Body of pancreas (tissue), 4 donors: Measurements from ENCODE around the gene ADIPOQ.

Experiments
- POLR2A ChIP-seq, 3 donors: fragments of 450-650 bp; IDR thresholded peaks; one replicate each; pipeline ENCODE4 v1.6.1; 2016; ENCODE audit warnings: antibody characterized with exemption in 3 of 3, mild to moderate bottlenecking in 2 of 3
- TF ChIP-seq, protein P1 (sequence below), 7 experiments: fragments of 450-650 bp in 4 of 7; fragments of 200-600 bp in 3 of 7; sonication (generic) in 3 of 7; IDR thresholded peaks; one replicate each; pipeline ENCODE4 v1.5.1; 2016 to 2019; ENCODE audit warnings: antibody characterized with exemption in 7 of 7

GRCh38 chr3:186800285-186800684, 42.2 kb upstream of the ADIPOQ start:
- no peak for TF ChIP-seq POLR2A (IDR thresholded peaks at IDR 0.05)
- TF ChIP-seq, protein P1, sequence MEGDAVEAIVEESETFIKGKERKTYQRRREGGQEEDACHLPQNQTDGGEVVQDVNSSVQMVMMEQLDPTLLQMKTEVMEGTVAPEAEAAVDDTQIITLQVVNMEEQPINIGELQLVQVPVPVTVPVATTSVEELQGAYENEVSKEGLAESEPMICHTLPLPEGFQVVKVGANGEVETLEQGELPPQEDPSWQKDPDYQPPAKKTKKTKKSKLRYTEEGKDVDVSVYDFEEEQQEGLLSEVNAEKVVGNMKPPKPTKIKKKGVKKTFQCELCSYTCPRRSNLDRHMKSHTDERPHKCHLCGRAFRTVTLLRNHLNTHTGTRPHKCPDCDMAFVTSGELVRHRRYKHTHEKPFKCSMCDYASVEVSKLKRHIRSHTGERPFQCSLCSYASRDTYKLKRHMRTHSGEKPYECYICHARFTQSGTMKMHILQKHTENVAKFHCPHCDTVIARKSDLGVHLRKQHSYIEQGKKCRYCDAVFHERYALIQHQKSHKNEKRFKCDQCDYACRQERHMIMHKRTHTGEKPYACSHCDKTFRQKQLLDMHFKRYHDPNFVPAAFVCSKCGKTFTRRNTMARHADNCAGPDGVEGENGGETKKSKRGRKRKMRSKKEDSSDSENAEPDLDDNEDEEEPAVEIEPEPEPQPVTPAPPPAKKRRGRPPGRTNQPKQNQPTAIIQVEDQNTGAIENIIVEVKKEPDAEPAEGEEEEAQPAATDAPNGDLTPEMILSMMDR (IDR thresholded peaks at IDR 0.05) = no peak
